Esophagus mucosa (tissue), 1 donor: Measurements from ENCODE around the gene ADAM20. TPM values are rescaled to one million over a fixed set of nuclear protein-coding genes. Genes with fewer than 3 reads are reported as not detected.
"Not testable (repeated sequence)": the region's sequence is repeated elsewhere in the genome, so short reads cannot be mapped to it uniquely, and the experiment has no call there.

Experiments used
- ATAC-seq: fragments of 200-7000 bp; cut with Tn5 transposase; one replicate; pipeline ENCODE4 v1.9.1; 2020
- total RNA-seq: library from RNA; stranded (reverse); gene quantifications from one replicate; pipeline ENCODE4 v1.2.4, GENCODE V29; 2023
- donor health status: DM: yes; HTN: yes; CAD: no.

ADAM20 gene
- 0.80 TPM for total RNA-seq

GRCh38 chr14:70534904-70535303 is at the start of gene ADAM20:
ADAM20 (minus strand) TSS chr14:70535004; CDS start chr14:70524757, 10,247 bp downstream.
- no peak for ATAC-seq

- ATAC-seq: no peak
These were observed 42.1 kb upstream of the ADAM20 start for GRCh38 chr14:70576891-70577290.

GRCh38 chr14:70573050-70573449 is 38.2 kb upstream of the ADAM20 start:
- no peak for ATAC-seq

- no peak for ATAC-seq
These were observed 36.3 kb upstream of the ADAM20 start for GRCh38 chr14:70571139-70571538.

GRCh38 chr14:70567791-70568190 is 33.0 kb upstream of the ADAM20 start:
- ATAC-seq: peak; percentile 79

GRCh38 chr14:70563869-70564268 is 29.1 kb upstream of the ADAM20 start:
- ATAC-seq: peak; percentile 45

GRCh38 chr14:70563417-70563816 is 28.6 kb upstream of the ADAM20 start:
- ATAC-seq: peak; percentile 60

GRCh38 chr14:70558356-70558755 is 23.6 kb upstream of the ADAM20 start:
- ATAC-seq: no peak

GRCh38 chr14:70555890-70556289 is 21.1 kb upstream of the ADAM20 start:
- peak; percentile 64 for ATAC-seq

- ATAC-seq: no peak
These were observed 3.3 kb upstream of the ADAM20 start for GRCh38 chr14:70538087-70538486.

GRCh38 chr14:70536830-70537229 is 2.0 kb upstream of the ADAM20 start:
- no peak for ATAC-seq

- ATAC-seq: no peak
These were observed 4.4 kb downstream of the ADAM20 start for GRCh38 chr14:70530417-70530816.

- no peak for ATAC-seq
These were observed 7.2 kb downstream of the ADAM20 start for GRCh38 chr14:70527501-70528105.

GRCh38 chr14:70525691-70526090 is 9.1 kb downstream of the ADAM20 start:
- no peak for ATAC-seq

GRCh38 chr14:70515811-70516210 is 19.0 kb downstream of the ADAM20 start:
- ATAC-seq: no peak

- ATAC-seq: no peak
These were observed 20.4 kb downstream of the ADAM20 start for GRCh38 chr14:70514168-70515069.

- no peak for ATAC-seq
These were observed 36.6 kb downstream of the ADAM20 start for GRCh38 chr14:70498191-70498590.

GRCh38 chr14:70489579-70490200 is 45.1 kb downstream of the ADAM20 start:
- no peak for ATAC-seq

GRCh38 chr14:70477356-70478105 is 57.3 kb downstream of the ADAM20 start:
- ATAC-seq: not testable (repeated sequence)

GRCh38 chr14:70475459-70475858 is 59.3 kb downstream of the ADAM20 start:
- ATAC-seq: not testable (repeated sequence)

- no peak for ATAC-seq
These were observed 61.0 kb downstream of the ADAM20 start for GRCh38 chr14:70473825-70474224.
